Measurements from ENCODE around the gene SIM2.

SIM2 gene

DNA sequence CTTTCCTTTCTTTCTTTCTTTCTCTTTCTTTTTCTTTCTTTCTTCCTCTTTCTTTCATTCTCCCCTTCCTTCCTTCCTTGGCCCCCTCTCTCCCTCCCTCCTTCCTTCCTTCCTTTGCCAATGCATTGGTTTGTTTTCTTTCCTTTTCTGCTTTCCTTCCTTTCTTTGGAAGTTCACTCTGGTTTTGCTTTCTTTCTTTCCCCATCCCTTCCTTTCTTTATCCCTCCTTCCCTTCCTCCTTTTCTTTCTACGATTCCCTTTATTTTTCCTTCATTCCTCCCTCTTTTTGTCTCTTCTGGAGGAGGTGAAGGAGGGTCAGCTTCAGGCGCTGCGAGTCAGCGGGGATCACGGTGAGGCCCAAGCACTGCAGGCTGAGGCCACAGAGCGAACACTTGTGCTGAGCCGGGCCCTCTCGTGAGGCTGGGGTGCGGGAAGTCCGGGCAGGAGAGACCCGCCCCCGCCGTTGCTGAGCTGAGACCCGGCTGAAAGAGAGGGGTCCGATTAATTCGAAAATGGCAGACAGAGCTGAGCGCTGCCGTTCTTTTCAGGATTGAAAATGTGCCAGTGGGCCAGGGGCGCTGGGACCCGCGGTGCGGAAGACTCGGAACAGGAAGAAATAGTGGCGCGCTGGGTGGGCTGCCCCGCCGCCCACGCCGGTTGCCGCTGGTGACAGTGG is 1.5 kb downstream of the SIM2 start:
- TF ChIP-seq TAF1 (IDR thresholded peaks at IDR 0.05; ENCODE audit: borderline replicate concordance, insufficient read depth, low read length) = no peak
- no peak for TF ChIP-seq POLR2AphosphoS5 (IDR thresholded peaks at IDR 0.05; ENCODE audit: low read depth, low read length)
- TF ChIP-seq FOXP2 (optimal IDR thresholded peaks at IDR 0.05; ENCODE audit: borderline replicate concordance, extremely low read depth, extremely low read length, insufficient read depth) = no peak
- no peak for TF ChIP-seq SIN3A (IDR thresholded peaks at IDR 0.05; ENCODE audit: borderline replicate concordance, insufficient read depth, low read length)
- no peak for TF ChIP-seq REST (IDR thresholded peaks at IDR 0.05; ENCODE audit: insufficient read depth in 1 of 2, low read depth in 2 of 2, low read length in 2 of 2)

GRCh38 chr21:36700971-36701755 is 2.2 kb downstream of the SIM2 start:
- TF ChIP-seq SIN3A (IDR thresholded peaks at IDR 0.05; ENCODE audit: borderline replicate concordance, insufficient read depth, low read length) = no peak

GRCh38 chr21:36701756-36702621 is 3.1 kb downstream of the SIM2 start:
- TF ChIP-seq REST (IDR thresholded peaks at IDR 0.05; ENCODE audit: insufficient read depth in 1 of 2, low read depth in 2 of 2, low read length in 2 of 2) = no peak
- TF ChIP-seq FOXP2 (optimal IDR thresholded peaks at IDR 0.05; ENCODE audit: borderline replicate concordance, extremely low read depth, extremely low read length, insufficient read depth) = no peak
- no peak for TF ChIP-seq SIN3A (IDR thresholded peaks at IDR 0.05; ENCODE audit: borderline replicate concordance, insufficient read depth, low read length)
- no peak for TF ChIP-seq TAF1 (IDR thresholded peaks at IDR 0.05; ENCODE audit: borderline replicate concordance, insufficient read depth, low read length)
- no peak for TF ChIP-seq POLR2AphosphoS5 (IDR thresholded peaks at IDR 0.05; ENCODE audit: low read depth, low read length)

GRCh38 chr21:36702622-36702968 is 3.7 kb downstream of the SIM2 start:
- no peak for TF ChIP-seq POLR2AphosphoS5 (IDR thresholded peaks at IDR 0.05; ENCODE audit: low read depth, low read length)
- TF ChIP-seq REST (IDR thresholded peaks at IDR 0.05; ENCODE audit: insufficient read depth in 1 of 2, low read depth in 2 of 2, low read length in 2 of 2) = no peak
- no peak for TF ChIP-seq SIN3A (IDR thresholded peaks at IDR 0.05; ENCODE audit: borderline replicate concordance, insufficient read depth, low read length)

GRCh38 chr21:36703123-36703522 is 4.2 kb downstream of the SIM2 start:
- TF ChIP-seq REST (IDR thresholded peaks at IDR 0.05; ENCODE audit: insufficient read depth in 1 of 2, low read depth in 2 of 2, low read length in 2 of 2) (no peak), POLR2AphosphoS5 (IDR thresholded peaks at IDR 0.05; ENCODE audit: low read depth, low read length) (no peak), TAF1 (IDR thresholded peaks at IDR 0.05; ENCODE audit: borderline replicate concordance, insufficient read depth, low read length) (no peak), FOXP2 (optimal IDR thresholded peaks at IDR 0.05; ENCODE audit: borderline replicate concordance, extremely low read depth, extremely low read length, insufficient read depth) (no peak), SIN3A (IDR thresholded peaks at IDR 0.05; ENCODE audit: borderline replicate concordance, insufficient read depth, low read length) (no peak)

All from PFSK-1 (cell line).